ENCODE data around the gene CYGB. TPM values are rescaled to one million over a fixed set of nuclear protein-coding genes. Genes with fewer than 3 reads are reported as not detected.
A peak's percentile ranks its signal among the peaks of the same experiment; 100 is the strongest.

Gene CYGB
- total RNA-seq, 2 experiments from 2014 or later: not detected

- no peaks in the 10 kb centered on the region for H3K36me3 Mint-ChIP-seq
- H3K27ac Mint-ChIP-seq: peak within 1 kb of the TSS; percentile 96
- peak; percentile 92 for ATAC-seq
- CTCF ChIA-PET: interaction anchor here (1.2 to 15.6 kb wide), 6 partner anchors 10 to 115 kb away, joined by 3 to 192 read pairs (median 5); partner anchors contain the start of gene AANAT
- no peaks in the 10 kb centered on the region for H3K9me3 Mint-ChIP-seq (ENCODE audit: low read depth)
- peaks cover 47% of the 10 kb centered on the region for H3K4me1 Mint-ChIP-seq
- H3K4me3 Mint-ChIP-seq: peak within 1 kb of the TSS; percentile 84
- H3K27me3 Mint-ChIP-seq: no peaks in the 10 kb centered on the region
- peak; percentile 96 for DNase-seq
Measured at GRCh38 chr17:76501018-76501826, 36.3 kb downstream of the CYGB start, which contains the start of gene RHBDF2. TSS of gene RHBDF2 (minus strand) at chr17:76501423. CDS start at chr17:76481524, 19,899 bp downstream.

GRCh38 chr17:76500747-76501017 is 36.8 kb downstream of the CYGB start:
- CTCF ChIA-PET: interaction anchor here (1.1 to 15.6 kb wide), 5 partner anchors 10 to 115 kb away, joined by 3 to 192 read pairs (median 4); partner anchors contain the start of gene AANAT
- DNase-seq: no peak
- H3K27ac Mint-ChIP-seq: peak overlapping the region; percentile 21
- no peaks in the 10 kb centered on the region for H3K36me3 Mint-ChIP-seq
- peak overlapping the region; percentile 84 for H3K4me3 Mint-ChIP-seq
- peak; percentile 28 for ATAC-seq
- H3K9me3 Mint-ChIP-seq (ENCODE audit: low read depth): no peaks in the 10 kb centered on the region
- no peaks in the 10 kb centered on the region for H3K27me3 Mint-ChIP-seq
- peaks cover 44% of the 10 kb centered on the region for H3K4me1 Mint-ChIP-seq

GRCh38 chr17:76500074-76500746 is 37.3 kb downstream of the CYGB start:
- H3K27ac Mint-ChIP-seq: peak overlapping the region; percentile 21
- CTCF ChIA-PET: interaction anchor here (0.9 to 15.6 kb wide), 10 partner anchors 9 to 148 kb away, joined by 3 to 192 read pairs (median 4); partner anchors contain the start of genes AANAT and UBE2O
- H3K4me3 Mint-ChIP-seq: peak overlapping the region; percentile 84
- no peak for DNase-seq
- H3K27me3 Mint-ChIP-seq: no peaks in the 10 kb centered on the region
- H3K4me1 Mint-ChIP-seq: peaks cover 46% of the 10 kb centered on the region
- H3K9me3 Mint-ChIP-seq (ENCODE audit: low read depth): no peaks in the 10 kb centered on the region
- ATAC-seq: no peak
- H3K36me3 Mint-ChIP-seq: no peaks in the 10 kb centered on the region

- H3K9me3 Mint-ChIP-seq (ENCODE audit: low read depth): no peaks in the 10 kb centered on the region
- peak overlapping the region; percentile 78 for H3K27ac Mint-ChIP-seq
- peaks cover 52% of the 10 kb centered on the region for H3K4me1 Mint-ChIP-seq
- no peak for ATAC-seq
- peak overlapping the region; percentile 84 for H3K4me3 Mint-ChIP-seq
- no peaks in the 10 kb centered on the region for H3K36me3 Mint-ChIP-seq
- H3K27me3 Mint-ChIP-seq: no peaks in the 10 kb centered on the region
- no peak for DNase-seq
- CTCF ChIA-PET: interaction anchor here (0.6 to 15.6 kb wide), 10 partner anchors 8 to 147 kb away, joined by 3 to 192 read pairs (median 4); partner anchors contain the start of genes AANAT and UBE2O
Measured at GRCh38 chr17:76499267-76499667, 38.2 kb downstream of the CYGB start.

- H3K9me3 Mint-ChIP-seq (ENCODE audit: low read depth): no peaks in the 10 kb centered on the region
- no peak for ATAC-seq
- peaks cover 54% of the 10 kb centered on the region for H3K4me1 Mint-ChIP-seq
- H3K36me3 Mint-ChIP-seq: no peaks in the 10 kb centered on the region
- CTCF ChIA-PET: interaction anchor here (0.6 to 15.6 kb wide), 7 partner anchors 8 to 126 kb away, joined by 3 to 192 read pairs (median 4); partner anchors contain the start of gene AANAT
- peak overlapping the region; percentile 32 for H3K4me3 Mint-ChIP-seq
- no peaks in the 10 kb centered on the region for H3K27me3 Mint-ChIP-seq
- peak overlapping the region; percentile 78 for H3K27ac Mint-ChIP-seq
- no peak for DNase-seq
Measured at GRCh38 chr17:76498876-76499251, 38.6 kb downstream of the CYGB start.

GRCh38 chr17:76497979-76498875 is 39.3 kb downstream of the CYGB start:
- Mint-ChIP-seq H3K27ac (peak overlapping the region; percentile 78), H3K27me3 (no peaks in the 10 kb centered on the region), H3K9me3 (ENCODE audit: low read depth) (no peaks in the 10 kb centered on the region), H3K36me3 (no peaks in the 10 kb centered on the region), H3K4me1 (peaks cover 60% of the 10 kb centered on the region), H3K4me3 (peak overlapping the region; percentile 32)
- ATAC-seq (no peak), DNase-seq (no peak)
- CTCF ChIA-PET: interaction anchor here (0.7 to 15.6 kb wide), 5 partner anchors 8 to 127 kb away, joined by 3 to 192 read pairs (median 3); partner anchors contain the start of gene AANAT

- H3K4me3 Mint-ChIP-seq: no peak overlapping the region
- CTCF ChIA-PET: interaction anchor here (2.5 to 15.6 kb wide), 2 partner anchors 10 to 30 kb away, joined by 11 to 192 read pairs; partner anchors contain the start of gene AANAT
- no peaks in the 10 kb centered on the region for H3K9me3 Mint-ChIP-seq (ENCODE audit: low read depth)
- no peaks in the 10 kb centered on the region for H3K27me3 Mint-ChIP-seq
- no peaks in the 10 kb centered on the region for H3K36me3 Mint-ChIP-seq
- peaks cover 66% of the 10 kb centered on the region for H3K4me1 Mint-ChIP-seq
- no peak overlapping the region for H3K27ac Mint-ChIP-seq
- DNase-seq: no peak
- no peak for ATAC-seq
Measured at GRCh38 chr17:76497699-76497978, 39.9 kb downstream of the CYGB start.

GRCh38 chr17:76496464-76496863 is 41.0 kb downstream of the CYGB start:
- peaks cover 74% of the 10 kb centered on the region for H3K4me1 Mint-ChIP-seq
- peak overlapping the region; percentile 19 for H3K27ac Mint-ChIP-seq
- no peak overlapping the region for H3K4me3 Mint-ChIP-seq

GRCh38 chr17:76495663-76496400 is 41.7 kb downstream of the CYGB start:
- no peak overlapping the region for H3K27ac Mint-ChIP-seq
- ATAC-seq (no peak), DNase-seq (no peak)
- no peaks in the 10 kb centered on the region for H3K27me3 Mint-ChIP-seq
- H3K4me3 Mint-ChIP-seq: no peak overlapping the region
- no peaks in the 10 kb centered on the region for H3K36me3 Mint-ChIP-seq
- no peaks in the 10 kb centered on the region for H3K9me3 Mint-ChIP-seq (ENCODE audit: low read depth)
- CTCF ChIA-PET: interaction anchor here (1.0 kb wide), 1 partner anchor 16 kb away, joined by 3 read pairs; no protein-coding TSS in a partner anchor
- H3K4me1 Mint-ChIP-seq: peaks cover 74% of the 10 kb centered on the region

More at GRCh38 chr17:76496464-76496863, 41.0 kb downstream of the CYGB start:
- Mint-ChIP-seq H3K27me3 (no peaks in the 10 kb centered on the region), H3K9me3 (ENCODE audit: low read depth) (no peaks in the 10 kb centered on the region), H3K36me3 (no peaks in the 10 kb centered on the region)
- ATAC-seq (no peak), DNase-seq (no peak)
- CTCF ChIA-PET: no interaction called here

- DNase-seq (peak; percentile 75), ATAC-seq (peak; percentile 43)
- Mint-ChIP-seq H3K27ac (peak overlapping the region; percentile 98), H3K36me3 (peaks cover 1% of the 10 kb centered on the region), H3K4me3 (peak overlapping the region; percentile 73), H3K27me3 (no peaks in the 10 kb centered on the region), H3K4me1 (peaks cover 62% of the 10 kb centered on the region), H3K9me3 (ENCODE audit: low read depth) (no peaks in the 10 kb centered on the region)
- CTCF ChIA-PET: interaction anchor here (0.6 to 6.8 kb wide), 13 partner anchors 9 to 108 kb away, joined by 3 to 49 read pairs (median 5); partner anchors contain the start of genes AANAT and UBE2O
Measured at GRCh38 chr17:76493505-76494167, 43.9 kb downstream of the CYGB start.

GRCh38 chr17:76492989-76493501 is 44.5 kb downstream of the CYGB start:
- no peaks in the 10 kb centered on the region for H3K27me3 Mint-ChIP-seq

More at GRCh38 chr17:76492989-76493501, 44.5 kb downstream of the CYGB start:
- Mint-ChIP-seq H3K4me1 (peaks cover 57% of the 10 kb centered on the region), H3K27ac (peak overlapping the region; percentile 98), H3K4me3 (peak overlapping the region; percentile 73), H3K9me3 (ENCODE audit: low read depth) (no peaks in the 10 kb centered on the region), H3K36me3 (peaks cover 1% of the 10 kb centered on the region)
- ATAC-seq (peak; percentile 63), DNase-seq (peak; percentile 75)
- CTCF ChIA-PET: interaction anchor here (0.6 to 6.8 kb wide), 15 partner anchors 9 to 109 kb away, joined by 3 to 49 read pairs (median 4); partner anchors contain the start of genes AANAT, SPHK1 and UBE2O

All from activated CD8-positive, alpha-beta memory T cell treated with anti-CD3 and anti-CD28 coated beads, Interleukin-2, amount 10 ng/mL, durations not matched to agents 7 days and 5 days (primary cell).